Measurements from ENCODE around the gene ANKUB1. TPM values are rescaled to one million over a fixed set of nuclear protein-coding genes. Genes with fewer than 3 reads are reported as not detected.

Gene ANKUB1, protein sequence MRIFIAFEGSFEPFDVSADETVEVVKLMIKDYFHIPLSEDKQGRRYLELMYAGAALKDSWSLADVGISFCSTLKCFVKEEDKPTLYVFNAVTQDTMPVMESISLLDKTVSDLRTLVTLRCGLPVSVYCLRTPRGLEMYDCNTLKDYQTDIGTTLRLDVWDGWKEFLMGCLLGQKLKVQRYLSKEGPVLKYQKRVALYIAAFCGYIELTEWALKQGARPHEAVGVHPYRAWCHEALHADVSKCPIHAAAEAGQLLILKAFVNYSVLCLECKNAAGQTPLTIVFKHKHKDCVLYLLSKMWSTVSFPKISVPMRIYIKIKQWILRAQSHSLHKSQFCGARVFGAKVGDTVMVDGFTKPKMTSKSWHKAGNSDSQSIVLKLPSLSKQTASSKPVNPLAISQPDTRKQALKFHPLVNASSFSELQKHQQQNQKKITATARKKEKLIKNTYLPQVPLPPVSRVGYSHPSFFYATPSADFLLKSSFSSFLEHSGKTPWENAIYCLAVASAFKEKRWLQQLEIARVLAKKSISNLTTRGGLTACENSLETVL
- total RNA-seq (2021) (not detected in 3 replicates), Bru-seq, nascent RNA (not detected)
- long read RNA-seq, experiment 1, partial matches to known transcripts: 0 of 3 reads
- long read RNA-seq, experiment 1, other reads (novel, unspliced or antisense): 3 of 3 reads
- long read RNA-seq, experiment 2, partial matches to known transcripts: 0 of 66 reads
- long read RNA-seq, experiment 2, other reads (novel, unspliced or antisense): 66 of 66 reads
- long read RNA-seq, experiment 3, partial matches to known transcripts: 0 of 1 reads
- long read RNA-seq, experiment 3, other reads (novel, unspliced or antisense): 1 of 1 reads

DNA sequence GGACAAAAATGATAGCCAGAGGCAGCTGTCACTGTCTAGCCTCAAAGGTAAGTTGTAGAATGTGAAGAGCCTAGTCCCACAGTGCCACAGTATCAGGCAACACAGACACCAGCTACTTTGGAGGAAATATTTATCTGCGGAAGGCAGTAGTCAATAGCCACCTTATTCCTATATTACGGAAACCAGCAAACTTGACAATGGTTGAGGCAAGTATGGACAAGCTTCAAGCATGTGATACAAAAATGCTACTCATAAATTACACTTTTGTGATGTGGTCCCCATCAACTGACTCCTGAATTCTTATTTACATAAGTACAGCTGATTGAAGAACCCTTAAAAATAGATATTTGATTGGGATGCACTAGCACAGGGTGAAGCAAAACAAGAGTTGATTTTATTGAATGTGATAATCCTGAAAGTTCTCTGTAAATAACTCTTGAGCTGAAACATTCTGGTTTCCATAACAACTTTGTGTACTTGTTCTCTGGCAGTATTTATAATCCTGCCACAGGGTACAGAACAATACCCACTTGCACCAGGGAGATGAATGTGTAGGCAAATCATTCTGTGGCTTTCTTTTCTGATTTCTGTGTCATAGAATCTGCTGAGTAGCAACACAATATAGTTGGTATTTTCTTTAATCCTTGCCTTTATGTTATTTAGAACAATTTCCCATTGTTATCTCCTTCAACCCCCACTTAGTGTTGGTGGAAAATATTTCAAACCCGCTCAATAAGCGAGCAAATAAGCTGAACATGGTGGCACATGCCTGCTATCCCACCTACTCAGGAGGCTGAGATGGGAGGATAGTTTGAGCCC, at the start of gene ANKUB1:
TSS of gene ANKUB1 (minus strand) at position 103 of the 819 bp plus-strand sequence. CDS start 188 bp downstream, outside the sequence.
- no peaks in the 10 kb centered on the region; the same call in none of the 2 replicates for H3K27me3 Mint-ChIP-seq (ENCODE audit: low read depth)
- POLR2A ChIA-PET: no interaction called here
- DNase-seq (ENCODE audit: low spot score): no peak
- no peaks in the 10 kb centered on the region for H3K9me3 Mint-ChIP-seq
- TF ChIP-seq, protein P1, sequence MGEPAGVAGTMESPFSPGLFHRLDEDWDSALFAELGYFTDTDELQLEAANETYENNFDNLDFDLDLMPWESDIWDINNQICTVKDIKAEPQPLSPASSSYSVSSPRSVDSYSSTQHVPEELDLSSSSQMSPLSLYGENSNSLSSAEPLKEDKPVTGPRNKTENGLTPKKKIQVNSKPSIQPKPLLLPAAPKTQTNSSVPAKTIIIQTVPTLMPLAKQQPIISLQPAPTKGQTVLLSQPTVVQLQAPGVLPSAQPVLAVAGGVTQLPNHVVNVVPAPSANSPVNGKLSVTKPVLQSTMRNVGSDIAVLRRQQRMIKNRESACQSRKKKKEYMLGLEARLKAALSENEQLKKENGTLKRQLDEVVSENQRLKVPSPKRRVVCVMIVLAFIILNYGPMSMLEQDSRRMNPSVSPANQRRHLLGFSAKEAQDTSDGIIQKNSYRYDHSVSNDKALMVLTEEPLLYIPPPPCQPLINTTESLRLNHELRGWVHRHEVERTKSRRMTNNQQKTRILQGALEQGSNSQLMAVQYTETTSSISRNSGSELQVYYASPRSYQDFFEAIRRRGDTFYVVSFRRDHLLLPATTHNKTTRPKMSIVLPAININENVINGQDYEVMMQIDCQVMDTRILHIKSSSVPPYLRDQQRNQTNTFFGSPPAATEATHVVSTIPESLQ (CRISPR knock-in tag; IDR thresholded peaks at IDR 0.05): no peak
- TF ChIP-seq, protein P2, sequence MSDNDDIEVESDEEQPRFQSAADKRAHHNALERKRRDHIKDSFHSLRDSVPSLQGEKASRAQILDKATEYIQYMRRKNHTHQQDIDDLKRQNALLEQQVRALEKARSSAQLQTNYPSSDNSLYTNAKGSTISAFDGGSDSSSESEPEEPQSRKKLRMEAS (CRISPR knock-in tag; IDR thresholded peaks at IDR 0.05): no peak
- TF ChIP-seq PRRX2 (CRISPR knock-in tag; IDR thresholded peaks at IDR 0.05): no peak
- TF ChIP-seq, protein P3, sequence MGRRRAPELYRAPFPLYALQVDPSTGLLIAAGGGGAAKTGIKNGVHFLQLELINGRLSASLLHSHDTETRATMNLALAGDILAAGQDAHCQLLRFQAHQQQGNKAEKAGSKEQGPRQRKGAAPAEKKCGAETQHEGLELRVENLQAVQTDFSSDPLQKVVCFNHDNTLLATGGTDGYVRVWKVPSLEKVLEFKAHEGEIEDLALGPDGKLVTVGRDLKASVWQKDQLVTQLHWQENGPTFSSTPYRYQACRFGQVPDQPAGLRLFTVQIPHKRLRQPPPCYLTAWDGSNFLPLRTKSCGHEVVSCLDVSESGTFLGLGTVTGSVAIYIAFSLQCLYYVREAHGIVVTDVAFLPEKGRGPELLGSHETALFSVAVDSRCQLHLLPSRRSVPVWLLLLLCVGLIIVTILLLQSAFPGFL (CRISPR knock-in tag; IDR thresholded peaks at IDR 0.05; ENCODE audit: borderline replicate concordance): no peak
- no peak for TF ChIP-seq OVOL2 (CRISPR knock-in tag; IDR thresholded peaks at IDR 0.05; ENCODE audit: borderline replicate concordance)
- H3K4me1 Mint-ChIP-seq: no peaks in the 10 kb centered on the region
- CTCF ChIA-PET: interaction anchor here (0.7 to 1.6 kb wide), 2 partner anchors 15 to 75 kb away, joined by 3 to 11 read pairs; no protein-coding TSS in a partner anchor
- H3K4me3 Mint-ChIP-seq: no peak within 1 kb of the TSS
- no peaks in the 10 kb centered on the region for H3K36me3 Mint-ChIP-seq
- no peak for ATAC-seq
- no peak within 1 kb of the TSS for H3K27ac Mint-ChIP-seq

DNA sequence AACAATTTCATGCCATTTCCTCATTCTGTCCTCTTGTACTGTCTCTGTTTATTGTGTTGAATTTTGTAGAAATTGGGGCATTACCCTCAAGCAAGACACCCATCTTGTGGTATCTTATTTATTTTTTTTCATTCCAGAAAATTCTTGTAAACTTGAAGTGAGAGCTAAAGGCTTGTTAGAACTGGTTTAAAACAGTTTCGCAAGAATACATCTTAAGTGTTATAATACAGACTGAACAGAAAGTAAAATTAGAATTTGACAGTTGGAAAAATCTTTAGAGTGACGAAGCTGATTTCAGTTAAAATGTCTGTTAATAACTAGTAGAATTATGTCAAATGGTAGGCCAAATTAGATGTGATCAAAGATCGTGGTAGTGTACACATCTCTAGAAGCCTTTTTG, 47.5 kb upstream of the ANKUB1 start:
- Mint-ChIP-seq H3K27me3 (ENCODE audit: low read depth) (no peaks in the 10 kb centered on the region), H3K4me1 (no peaks in the 10 kb centered on the region), H3K9me3 (peaks cover 44% of the 10 kb centered on the region), H3K36me3 (peaks cover 42% of the 10 kb centered on the region), H3K4me3 (no peak overlapping the region), H3K27ac (no peak overlapping the region)
- DNase-seq (ENCODE audit: low spot score) (no peak), ATAC-seq (no peak)
- TF ChIP-seq FOXK1 (CRISPR knock-in tag; IDR thresholded peaks at IDR 0.05) (no peak), EMX1 (CRISPR knock-in tag; IDR thresholded peaks at IDR 0.05) (no peak), ZBTB21 (CRISPR knock-in tag; IDR thresholded peaks at IDR 0.05; ENCODE audit: borderline replicate concordance) (no peak), TP53 (CRISPR knock-in tag; IDR thresholded peaks at IDR 0.05) (no peak), KAT7 (CRISPR knock-in tag; IDR thresholded peaks at IDR 0.05; ENCODE audit: borderline replicate concordance) (no peak), PRRX2 (CRISPR knock-in tag; IDR thresholded peaks at IDR 0.05) (no peak), HMGA2 (CRISPR knock-in tag; IDR thresholded peaks at IDR 0.05) (no peak), NR2C2 (CRISPR knock-in tag; IDR thresholded peaks at IDR 0.05) (no peak), TCF7 (CRISPR knock-in tag; IDR thresholded peaks at IDR 0.05; ENCODE audit: low read depth) (no peak), ZNF263 (CRISPR knock-in tag; IDR thresholded peaks at IDR 0.05; ENCODE audit: low read depth) (no peak), GRHL2 (CRISPR knock-in tag; IDR thresholded peaks at IDR 0.05; ENCODE audit: insufficient replicate concordance, severe bottlenecking) (no peak), MXD4 (CRISPR knock-in tag; IDR thresholded peaks at IDR 0.05; ENCODE audit: borderline replicate concordance) (no peak)
- TF ChIP-seq, protein P4, sequence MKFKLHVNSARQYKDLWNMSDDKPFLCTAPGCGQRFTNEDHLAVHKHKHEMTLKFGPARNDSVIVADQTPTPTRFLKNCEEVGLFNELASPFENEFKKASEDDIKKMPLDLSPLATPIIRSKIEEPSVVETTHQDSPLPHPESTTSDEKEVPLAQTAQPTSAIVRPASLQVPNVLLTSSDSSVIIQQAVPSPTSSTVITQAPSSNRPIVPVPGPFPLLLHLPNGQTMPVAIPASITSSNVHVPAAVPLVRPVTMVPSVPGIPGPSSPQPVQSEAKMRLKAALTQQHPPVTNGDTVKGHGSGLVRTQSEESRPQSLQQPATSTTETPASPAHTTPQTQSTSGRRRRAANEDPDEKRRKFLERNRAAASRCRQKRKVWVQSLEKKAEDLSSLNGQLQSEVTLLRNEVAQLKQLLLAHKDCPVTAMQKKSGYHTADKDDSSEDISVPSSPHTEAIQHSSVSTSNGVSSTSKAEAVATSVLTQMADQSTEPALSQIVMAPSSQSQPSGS (CRISPR knock-in tag; IDR thresholded peaks at IDR 0.05; ENCODE audit: borderline replicate concordance, low read depth): no peak
- TF ChIP-seq, protein P5, sequence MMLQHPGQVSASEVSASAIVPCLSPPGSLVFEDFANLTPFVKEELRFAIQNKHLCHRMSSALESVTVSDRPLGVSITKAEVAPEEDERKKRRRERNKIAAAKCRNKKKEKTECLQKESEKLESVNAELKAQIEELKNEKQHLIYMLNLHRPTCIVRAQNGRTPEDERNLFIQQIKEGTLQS (CRISPR knock-in tag; conservative IDR thresholded peaks at IDR 0.05): no peak
- TF ChIP-seq, protein P1 (CRISPR knock-in tag; IDR thresholded peaks at IDR 0.05): no peak
- TF ChIP-seq, protein P6, sequence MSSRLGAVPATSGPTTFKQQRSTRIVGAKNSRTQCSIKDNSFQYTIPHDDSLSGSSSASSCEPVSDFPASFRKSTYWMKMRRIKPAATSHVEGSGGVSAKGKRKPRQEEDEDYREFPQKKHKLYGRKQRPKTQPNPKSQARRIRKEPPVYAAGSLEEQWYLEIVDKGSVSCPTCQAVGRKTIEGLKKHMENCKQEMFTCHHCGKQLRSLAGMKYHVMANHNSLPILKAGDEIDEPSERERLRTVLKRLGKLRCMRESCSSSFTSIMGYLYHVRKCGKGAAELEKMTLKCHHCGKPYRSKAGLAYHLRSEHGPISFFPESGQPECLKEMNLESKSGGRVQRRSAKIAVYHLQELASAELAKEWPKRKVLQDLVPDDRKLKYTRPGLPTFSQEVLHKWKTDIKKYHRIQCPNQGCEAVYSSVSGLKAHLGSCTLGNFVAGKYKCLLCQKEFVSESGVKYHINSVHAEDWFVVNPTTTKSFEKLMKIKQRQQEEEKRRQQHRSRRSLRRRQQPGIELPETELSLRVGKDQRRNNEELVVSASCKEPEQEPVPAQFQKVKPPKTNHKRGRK (CRISPR knock-in tag; IDR thresholded peaks at IDR 0.05; ENCODE audit: borderline replicate concordance): no peak
- ChIA-PET POLR2A (no interaction called here), CTCF (interaction anchor here (3.2 kb wide), 1 partner anchor 31 kb away, joined by 11 read pairs; no protein-coding TSS in a partner anchor)

Data from WTC11 (cell line).